HG03460 (cell line): Measurements from ENCODE around the gene LIX1.
"Not testable (repeated sequence)": the region's sequence is repeated elsewhere in the genome, so short reads cannot be mapped to it uniquely, and the experiment has no call there.

ENCODE experiments used
- ATAC-seq: cut with Tn5 transposase; IDR thresholded peaks from one replicate; pipeline ENCODE4 v1.9.1; 2021; ENCODE audit not compliant: unreplicated experiment

The LIX1 gene

GRCh38 chr5:97141539-97141938, 872 bp downstream of the LIX1 start:
- no peak for ATAC-seq

- no peak for ATAC-seq
Measured at GRCh38 chr5:97141031-97141430, 1.4 kb downstream of the LIX1 start.

- not testable (repeated sequence) for ATAC-seq
Measured at GRCh38 chr5:97140250-97140649, 2.2 kb downstream of the LIX1 start.

- ATAC-seq = no peak
Measured at GRCh38 chr5:97136475-97136874, 5.9 kb downstream of the LIX1 start.

- no peak for ATAC-seq
Measured at GRCh38 chr5:97135868-97136267, 6.5 kb downstream of the LIX1 start.

- ATAC-seq = no peak
Measured at GRCh38 chr5:97134634-97135033, 7.8 kb downstream of the LIX1 start.

- no peak for ATAC-seq
Measured at GRCh38 chr5:97133101-97133500, 9.3 kb downstream of the LIX1 start.

- ATAC-seq = no peak
Measured at GRCh38 chr5:97131921-97132320, 10.5 kb downstream of the LIX1 start.

- ATAC-seq = no peak
Measured at GRCh38 chr5:97131139-97131710, 11.2 kb downstream of the LIX1 start.

- no peak for ATAC-seq
Measured at GRCh38 chr5:97127727-97128126, 14.7 kb downstream of the LIX1 start.

- ATAC-seq = no peak
Measured at GRCh38 chr5:97125125-97125683, 17.2 kb downstream of the LIX1 start.

GRCh38 chr5:97124335-97124734, 18.1 kb downstream of the LIX1 start:
- ATAC-seq = no peak

GRCh38 chr5:97121848-97122247, 20.6 kb downstream of the LIX1 start:
- ATAC-seq = no peak

- ATAC-seq = no peak
Measured at GRCh38 chr5:97120195-97120594, 22.2 kb downstream of the LIX1 start.

- no peak for ATAC-seq
Measured at GRCh38 chr5:97119007-97119390, 23.4 kb downstream of the LIX1 start.

- no peak for ATAC-seq
Measured at GRCh38 chr5:97118261-97119006, 24.0 kb downstream of the LIX1 start.

GRCh38 chr5:97115932-97116331, 26.5 kb downstream of the LIX1 start:
- ATAC-seq = no peak

- no peak for ATAC-seq
Measured at GRCh38 chr5:97112230-97112629, 30.2 kb downstream of the LIX1 start.

- no peak for ATAC-seq
Measured at GRCh38 chr5:97111616-97112015, 30.8 kb downstream of the LIX1 start.

GRCh38 chr5:97111004-97111403, 31.4 kb downstream of the LIX1 start:
- no peak for ATAC-seq

- ATAC-seq = no peak
Measured at GRCh38 chr5:97107318-97107717, 35.1 kb downstream of the LIX1 start.

GRCh38 chr5:97106216-97106581, 36.2 kb downstream of the LIX1 start:
- no peak for ATAC-seq
